GM23338 (cell line): Measurements from ENCODE around the gene ADSS1. TPM values are rescaled to one million over a fixed set of nuclear protein-coding genes. Genes with fewer than 3 reads are reported as not detected.

ENCODE experiments used
- ATAC-seq: fragments of 200-7000 bp; cut with Tn5 transposase; 3 replicates; pipeline ENCODE4 v1.9.1; 2020
- DNase-seq: peaks from one replicate; pipeline ENCODE4 v3.0.0-alpha.2; 2015; ENCODE audit warnings: low spot score
- H2AFZ ChIP-seq: fragments of 200-600 bp; sonication (generic); 2 replicates; pipeline ENCODE4 v1.8.0; 2016; ENCODE audit warnings: antibody characterized with exemption, mild to moderate bottlenecking, moderate library complexity
- H3F3A ChIP-seq: fragments of 200-600 bp; sonication (generic); replicated peaks from 2 replicates; pipeline ENCODE4 v1.8.0; 2017; ENCODE audit warnings: antibody characterized with exemption, mixed run types, low read depth
- H3K27ac ChIP-seq: fragments of 200-600 bp; sonication (generic); 2 replicates; pipeline ENCODE4 v1.6.1; 2016; ENCODE audit warnings: low read depth
- H3K27me3 ChIP-seq: fragments of 200-600 bp; sonication (generic); 2 replicates; pipeline ENCODE4 v1.8.0; 2016; ENCODE audit warnings: mild to moderate bottlenecking, mixed run types, moderate library complexity; ENCODE audit not compliant: insufficient read depth
- H3K36me3 ChIP-seq: fragments of 200-600 bp; sonication (generic); 2 replicates; pipeline ENCODE4 v1.8.0; 2016; ENCODE audit warnings: mild to moderate bottlenecking; ENCODE audit not compliant: insufficient read depth
- H3K4me1 ChIP-seq: fragments of 200-600 bp; sonication (generic); 2 replicates; pipeline ENCODE4 v1.8.0; 2016; ENCODE audit warnings: mild to moderate bottlenecking, moderate library complexity; ENCODE audit not compliant: insufficient read depth
- H3K4me2 ChIP-seq: fragments of 200-600 bp; sonication (generic); 2 replicates; pipeline ENCODE4 v1.7.1; 2017; ENCODE audit warnings: mixed run types
- H3K4me3 ChIP-seq: fragments of 200-600 bp; sonication (generic); 2 replicates; pipeline ENCODE4 v1.6.1; 2016; ENCODE audit warnings: mixed run types
- H3K79me2 ChIP-seq: fragments of 200-600 bp; sonication (generic); replicated peaks from 2 replicates; pipeline ENCODE4 v1.8.0; 2017; ENCODE audit warnings: mild to moderate bottlenecking; ENCODE audit not compliant: insufficient read depth
- H3K9me2 ChIP-seq: fragments of 200-600 bp; sonication (generic); 2 replicates; pipeline ENCODE4 v1.8.0; 2017; ENCODE audit not compliant: insufficient read depth
- H4K20me1 ChIP-seq: fragments of 200-600 bp; sonication (generic); replicated peaks from 2 replicates; pipeline ENCODE4 v1.8.0; 2017; ENCODE audit warnings: mild to moderate bottlenecking; ENCODE audit not compliant: insufficient read depth
- H3K27ac Mint-ChIP-seq: 2 replicates; pipeline ENCODE4 v1.8.0; 2020; ENCODE audit warnings: inconsistent platforms, mild to moderate bottlenecking, moderate library complexity, mixed read lengths
- H3K27me3 Mint-ChIP-seq: 3 replicates; pipeline ENCODE4 v1.8.0; 2022; ENCODE audit warnings: low read depth, mild to moderate bottlenecking, moderate library complexity, mixed read lengths, inconsistent platforms; ENCODE audit not compliant: insufficient read depth, poor library complexity
- H3K36me3 Mint-ChIP-seq: 3 replicates; pipeline ENCODE4 v1.8.0; 2021; ENCODE audit warnings: low read depth, mild to moderate bottlenecking, inconsistent platforms, moderate library complexity, mixed read lengths
- H3K4me1 Mint-ChIP-seq: 3 replicates; pipeline ENCODE4 v1.8.0; 2020; ENCODE audit warnings: mild to moderate bottlenecking, inconsistent platforms, mixed read lengths
- H3K4me3 Mint-ChIP-seq: 3 replicates; pipeline ENCODE4 v1.8.0; 2021; ENCODE audit warnings: moderate library complexity, mild to moderate bottlenecking, inconsistent platforms, mixed read lengths
- H3K9me3 Mint-ChIP-seq: 3 replicates; pipeline ENCODE4 v1.8.0; 2020; ENCODE audit warnings: moderate library complexity, mild to moderate bottlenecking, inconsistent platforms, mixed read lengths
- CREB1 ChIP-seq: fragments of 250-450 bp; sonication (Bioruptor Pico); IDR thresholded peaks from 2 replicates; pipeline ENCODE4 v1.5.0; 2020; ENCODE audit warnings: low read depth, mild to moderate bottlenecking, moderate library complexity
- NANOG ChIP-seq: IDR thresholded peaks from 2 replicates; pipeline ENCODE4 v1.6.1; 2016; ENCODE audit warnings: antibody characterized with exemption, borderline replicate concordance
- REST ChIP-seq: IDR thresholded peaks from one replicate; pipeline ENCODE4 v1.6.1; 2018; ENCODE audit warnings: antibody characterized with exemption; ENCODE audit not compliant: unreplicated experiment
- ZNF331 ChIP-seq: fragments of 250-450 bp; sonication (Bioruptor Pico); IDR thresholded peaks from 2 replicates; pipeline ENCODE4 v1.5.0; 2020; ENCODE audit warnings: low read depth, mild to moderate bottlenecking, moderate library complexity
- ZNF462 ChIP-seq: fragments of 250-450 bp; sonication (Bioruptor Pico); IDR thresholded peaks from 2 replicates; pipeline ENCODE4 v1.5.0; 2020; ENCODE audit warnings: mild to moderate bottlenecking, moderate library complexity
- polyA plus RNA-seq: library from polyadenylated mRNA; unstranded; fragments of >200 nt; fragmentation: Nextera tagmentation; extraction: Ambion mirVana; gene quantifications from 2 replicates; pipeline ENCODE4 v1.2.1, GENCODE V29; 2016
- total RNA-seq: library from RNA; depleted of rRNA; stranded (reverse); fragments of >200 nt; shearing (Covaris generic); gene quantifications from 2 replicates; pipeline ENCODE4 v1.2.3, GENCODE V29; 2014

The ADSS1 gene
- total and polyA plus RNA-seq, 2 experiments from 2014 or later, result 9.5 to 11.6 TPM

DNA sequence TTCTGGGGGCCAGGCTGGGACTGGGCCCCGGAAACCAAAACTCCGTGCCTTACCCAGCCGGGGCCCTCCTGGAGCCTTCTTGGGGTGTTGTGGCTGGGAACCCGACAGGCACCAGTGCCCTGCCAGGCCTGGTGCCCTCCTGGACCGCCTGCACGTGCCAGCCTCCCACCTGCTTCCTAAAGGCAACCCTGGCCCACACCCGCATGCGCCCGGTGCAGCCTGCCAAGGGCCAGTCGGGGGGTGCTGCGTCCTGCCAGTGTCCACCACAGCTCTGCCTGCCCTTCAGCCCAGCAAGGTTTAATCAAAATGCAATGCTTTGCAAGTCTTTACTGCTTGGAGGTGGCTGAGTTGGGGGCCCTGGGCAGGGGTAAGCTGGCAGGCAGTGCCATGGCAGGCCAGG lies 5.2 kb upstream of the ADSS1 start (continued):
- no peak for TF ChIP-seq REST
- TF ChIP-seq ZNF331 (CRISPR knock-in tag), result no peak
- no peak for TF ChIP-seq CREB1
- TF ChIP-seq ZNF462, result no peak

DNA sequence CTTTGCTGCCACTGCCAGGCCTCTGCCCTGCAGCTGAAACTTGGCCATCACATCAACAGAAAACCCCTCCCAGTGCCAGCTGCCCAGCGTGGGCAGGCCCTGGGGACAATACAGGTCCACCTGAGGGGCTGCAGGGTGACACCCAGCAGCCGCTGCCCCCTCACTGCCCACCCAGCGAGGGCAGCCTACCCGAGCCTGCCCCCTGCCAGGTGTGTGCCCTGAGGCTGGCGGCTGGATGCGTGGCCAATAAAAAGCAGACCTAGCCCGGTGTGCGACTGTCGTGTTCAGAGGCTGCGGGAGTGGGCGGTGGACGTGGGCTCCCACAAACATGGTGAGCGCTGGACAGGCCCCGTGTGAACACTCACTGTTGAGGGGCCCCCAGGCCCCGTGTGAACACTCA lies 4.7 kb upstream of the ADSS1 start:
- Histone ChIP-seq H3K36me3 (no peaks in the 10 kb centered on the region), H3K4me1 (no peaks in the 10 kb centered on the region), H3K27ac (no peak overlapping the region), H3K79me2 (no peaks in the 10 kb centered on the region), H4K20me1 (no peaks in the 10 kb centered on the region), H3F3A (no peaks in the 10 kb centered on the region), H3K27me3 (no peaks in the 10 kb centered on the region), H3K4me2 (no peak overlapping the region), H3K9me2 (no peaks in the 10 kb centered on the region), H3K4me3 (no peak overlapping the region), H2AFZ (no peak overlapping the region)
- no peak overlapping the region for H3K27ac Mint-ChIP-seq
- DNase-seq (no peak), ATAC-seq (no peak)
- peaks cover 6% of the 10 kb centered on the region; the same call in 2 of the 3 replicates for H3K36me3 Mint-ChIP-seq
- no peaks in the 10 kb centered on the region for H3K9me3 Mint-ChIP-seq
- H3K4me1 Mint-ChIP-seq, result peaks cover 4% of the 10 kb centered on the region; the same call in 1 of the 3 replicates
- peaks cover 8% of the 10 kb centered on the region for H3K27me3 Mint-ChIP-seq
- no peak for TF ChIP-seq NANOG
- H3K4me3 Mint-ChIP-seq, result no peak overlapping the region
